DOHH2 (cell line): ENCODE data around the gene SULF2.

Source experiments
- H3F3A ChIP-seq: fragments of 200-600 bp; sonication (generic), shearing (Covaris generic); 2 replicates; pipeline ENCODE4 v1.6.0; 2016; ENCODE audit warnings: antibody characterized with exemption, mild to moderate bottlenecking; ENCODE audit not compliant: control insufficient read depth, insufficient read depth
- H3K27ac ChIP-seq: fragments of 200-600 bp; sonication (generic); 2 replicates; pipeline ENCODE4 v1.5.1; 2014; ENCODE audit warnings: low read depth, mild to moderate bottlenecking, low read length, moderate library complexity
- H3K27me3 ChIP-seq: fragments of 200-600 bp; sonication (generic); 2 replicates; pipeline ENCODE4 v1.6.1; 2014; ENCODE audit warnings: mild to moderate bottlenecking, low read length, mixed read lengths; ENCODE audit not compliant: control insufficient read depth
- H3K36me3 ChIP-seq: fragments of 200-600 bp; sonication (generic); 2 replicates; pipeline ENCODE4 v1.6.1; 2014; ENCODE audit warnings: mild to moderate bottlenecking, low read length, moderate library complexity, mixed read lengths; ENCODE audit not compliant: control insufficient read depth
- H3K4me1 ChIP-seq: fragments of 200-600 bp; sonication (generic); 2 replicates; pipeline ENCODE4 v1.6.1; 2014; ENCODE audit warnings: mild to moderate bottlenecking, low read length, mixed read lengths; ENCODE audit not compliant: control insufficient read depth
- H3K4me2 ChIP-seq: fragments of 200-600 bp; sonication (generic); 2 replicates; pipeline ENCODE4 v1.6.0; 2014; ENCODE audit warnings: mild to moderate bottlenecking, low read length, moderate library complexity
- H3K4me3 ChIP-seq: fragments of 200-600 bp; sonication (generic); 2 replicates; pipeline ENCODE4 v1.5.1; 2014; ENCODE audit warnings: mild to moderate bottlenecking, low read length, mixed read lengths
- H3K79me2 ChIP-seq: fragments of 200-600 bp; sonication (generic); 2 replicates; pipeline ENCODE4 v1.6.1; 2014; ENCODE audit warnings: mild to moderate bottlenecking, low read length, mixed read lengths; ENCODE audit not compliant: control insufficient read depth
- H3K9me2 ChIP-seq: fragments of 200-600 bp; sonication (generic); replicated peaks from 2 replicates; pipeline ENCODE4 v1.6.1; 2014; ENCODE audit warnings: mild to moderate bottlenecking, low read length, mixed read lengths; ENCODE audit not compliant: control insufficient read depth
- H3K9me3 ChIP-seq: fragments of 200-600 bp; sonication (generic); 2 replicates; pipeline ENCODE4 v1.6.1; 2014; ENCODE audit warnings: antibody characterized with exemption, low read length, mixed read lengths; ENCODE audit not compliant: control insufficient read depth, insufficient read depth
- H4K20me1 ChIP-seq: fragments of 200-600 bp; sonication (generic); 2 replicates; pipeline ENCODE4 v1.6.0; 2014; ENCODE audit warnings: low read depth, mild to moderate bottlenecking, antibody characterized with exemption, low read length, moderate library complexity; ENCODE audit not compliant: control insufficient read depth, insufficient read depth
- CTCF ChIP-seq: fragments of 200-600 bp; sonication (generic); IDR thresholded peaks from one replicate; pipeline ENCODE4 v1.5.1; 2014; ENCODE audit warnings: antibody characterized with exemption, mild to moderate bottlenecking, low read depth, low read length; ENCODE audit not compliant: poor library complexity, severe bottlenecking
- EZH2phosphoT487 ChIP-seq: fragments of 200-600 bp; sonication (generic); IDR thresholded peaks from 2 replicates; pipeline ENCODE4 v1.6.1; 2017; ENCODE audit warnings: borderline replicate concordance, mild to moderate bottlenecking, antibody characterized with exemption, low read length, moderate library complexity, mixed read lengths

The SULF2 gene

DNA sequence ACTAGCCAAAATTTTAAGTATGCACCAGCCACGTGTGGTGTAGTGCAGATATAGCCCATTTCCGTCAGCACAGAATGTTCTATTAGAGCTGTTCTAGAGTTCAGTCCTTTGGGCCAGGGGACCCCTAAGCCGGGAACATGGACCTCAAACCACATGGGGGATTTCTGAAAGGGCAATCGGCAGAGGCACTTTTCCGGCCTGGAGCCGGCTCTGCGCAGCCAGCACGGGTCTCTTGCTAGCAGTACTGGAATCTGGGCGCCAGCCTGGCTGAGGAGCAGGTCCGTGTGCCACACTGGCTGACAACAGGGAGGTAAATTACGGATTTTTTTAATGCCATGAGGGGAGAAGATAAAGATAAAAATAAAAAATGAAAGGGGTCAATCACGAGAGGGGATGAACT, 120.5 kb downstream of the SULF2 start:
- Histone ChIP-seq H3K9me3 (no peaks in the 10 kb centered on the region), H3K4me2 (no peak overlapping the region), H3K27ac (no peak overlapping the region), H3K27me3 (no peaks in the 10 kb centered on the region), H3K4me3 (no peak overlapping the region), H3K4me1 (peaks cover 3% of the 10 kb centered on the region; the same call in 1 of the 2 replicates), H3K79me2 (no peaks in the 10 kb centered on the region), H3K9me2 (no peaks in the 10 kb centered on the region), H3K36me3 (peaks cover 46% of the 10 kb centered on the region), H3F3A (peaks cover 38% of the 10 kb centered on the region), H4K20me1 (peaks cover 10% of the 10 kb centered on the region)
- TF ChIP-seq CTCF (no peak), EZH2phosphoT487 (no peak)

- Histone ChIP-seq H4K20me1 (peaks cover 10% of the 10 kb centered on the region), H3K36me3 (peaks cover 53% of the 10 kb centered on the region), H3K4me2 (no peak overlapping the region), H3K9me3 (no peaks in the 10 kb centered on the region), H3K9me2 (no peaks in the 10 kb centered on the region), H3K4me3 (no peak overlapping the region), H3K79me2 (no peaks in the 10 kb centered on the region), H3K27me3 (no peaks in the 10 kb centered on the region), H3F3A (peaks cover 45% of the 10 kb centered on the region), H3K27ac (no peak overlapping the region), H3K4me1 (peaks cover 3% of the 10 kb centered on the region; the same call in 1 of the 2 replicates)
- TF ChIP-seq EZH2phosphoT487, result no peak
- TF ChIP-seq CTCF, result no peak
These were observed 121.2 kb downstream of the SULF2 start for GRCh38 chr20:47664068-47664437.

GRCh38 chr20:47663354-47664067, 121.8 kb downstream of the SULF2 start:
- Histone ChIP-seq H3F3A (peaks cover 50% of the 10 kb centered on the region), H3K27me3 (no peaks in the 10 kb centered on the region), H3K79me2 (no peaks in the 10 kb centered on the region), H3K27ac (no peak overlapping the region), H3K4me1 (peaks cover 3% of the 10 kb centered on the region; the same call in 1 of the 2 replicates), H3K9me3 (no peaks in the 10 kb centered on the region), H3K4me3 (no peak overlapping the region), H3K9me2 (no peaks in the 10 kb centered on the region), H4K20me1 (peaks cover 13% of the 10 kb centered on the region), H3K36me3 (peaks cover 58% of the 10 kb centered on the region), H3K4me2 (no peak overlapping the region)
- TF ChIP-seq EZH2phosphoT487, result no peak
- peak; percentile 99 for TF ChIP-seq CTCF
